IPS-18a (cell line): Measurements from ENCODE around the gene FRS3.

Experiments used
- H3K27ac ChIP-seq: one replicate; pipeline ENCODE4 v1.5.1; 2013; ENCODE audit warnings: low read length
- H3K27me3 ChIP-seq: one replicate; pipeline ENCODE4 v1.6.1; 2013; ENCODE audit warnings: mild to moderate bottlenecking, low read length; ENCODE audit not compliant: control insufficient read depth, insufficient read depth
- H3K36me3 ChIP-seq: one replicate; pipeline ENCODE4 v1.6.1; 2013; ENCODE audit warnings: low read depth, low read length; ENCODE audit not compliant: control insufficient read depth
- H3K4me1 ChIP-seq: one replicate; pipeline ENCODE4 v1.6.1; 2013; ENCODE audit warnings: low read depth, low read length; ENCODE audit not compliant: control insufficient read depth
- H3K4me3 ChIP-seq: one replicate; pipeline ENCODE4 v1.5.1; 2013; ENCODE audit warnings: low read length
- H3K9ac ChIP-seq: one replicate; pipeline ENCODE4 v1.6.1; 2013; ENCODE audit warnings: mild to moderate bottlenecking, low read length, moderate library complexity
- H3K9me3 ChIP-seq: one replicate; pipeline ENCODE4 v1.6.1; 2013; ENCODE audit warnings: low read depth, low read length; ENCODE audit not compliant: control insufficient read depth

Gene FRS3

GRCh38 chr6:41787219-41787917 lies 7.7 kb upstream of the FRS3 start, which contains the start of gene TOMM6:
TOMM6 (plus strand) TSS chr6:41787694; CDS start chr6:41787698, 4 bp downstream.
- no peaks in the 10 kb centered on the region for H3K9me3 ChIP-seq
- peaks cover 33% of the 10 kb centered on the region for H3K27me3 ChIP-seq
- peaks cover 33% of the 10 kb centered on the region for H3K36me3 ChIP-seq
- peak within 1 kb of the TSS; percentile 99 for H3K4me3 ChIP-seq
- H3K9ac ChIP-seq: peak within 1 kb of the TSS; percentile 96
- H3K4me1 ChIP-seq: peaks cover 4% of the 10 kb centered on the region
- peak within 1 kb of the TSS; percentile 97 for H3K27ac ChIP-seq

- H3K4me1 ChIP-seq: peaks cover 4% of the 10 kb centered on the region
- peak overlapping the region; percentile 96 for H3K9ac ChIP-seq
- H3K27me3 ChIP-seq: peaks cover 38% of the 10 kb centered on the region
- H3K36me3 ChIP-seq: peaks cover 27% of the 10 kb centered on the region
- H3K9me3 ChIP-seq: no peaks in the 10 kb centered on the region
- peak overlapping the region; percentile 99 for H3K4me3 ChIP-seq
- H3K27ac ChIP-seq: no peak overlapping the region
Observed at GRCh38 chr6:41786451-41787218, 6.9 kb upstream of the FRS3 start.

- Histone ChIP-seq H3K27me3 (peaks cover 46% of the 10 kb centered on the region), H3K4me3 (peak overlapping the region; percentile 99), H3K9ac (no peak overlapping the region), H3K9me3 (no peaks in the 10 kb centered on the region), H3K4me1 (peaks cover 4% of the 10 kb centered on the region), H3K36me3 (peaks cover 20% of the 10 kb centered on the region), H3K27ac (no peak overlapping the region)
Observed at GRCh38 chr6:41785689-41786450, 6.2 kb upstream of the FRS3 start.

- H3K27ac ChIP-seq: no peak overlapping the region
- no peak overlapping the region for H3K9ac ChIP-seq
- H3K4me1 ChIP-seq: peaks cover 4% of the 10 kb centered on the region
- no peak overlapping the region for H3K4me3 ChIP-seq
- no peaks in the 10 kb centered on the region for H3K9me3 ChIP-seq
- H3K36me3 ChIP-seq: peaks cover 14% of the 10 kb centered on the region
- peaks cover 47% of the 10 kb centered on the region for H3K27me3 ChIP-seq
Observed at GRCh38 chr6:41785254-41785653, 5.6 kb upstream of the FRS3 start.

GRCh38 chr6:41784581-41785171 lies 5.0 kb upstream of the FRS3 start:
- Histone ChIP-seq H3K9ac (no peak overlapping the region), H3K9me3 (no peaks in the 10 kb centered on the region), H3K36me3 (peaks cover 8% of the 10 kb centered on the region), H3K4me1 (peaks cover 4% of the 10 kb centered on the region), H3K27ac (no peak overlapping the region), H3K27me3 (peaks cover 47% of the 10 kb centered on the region), H3K4me3 (no peak overlapping the region)

- H3K27me3 ChIP-seq: peaks cover 47% of the 10 kb centered on the region
- no peak overlapping the region for H3K9ac ChIP-seq
- H3K36me3 ChIP-seq: no peaks in the 10 kb centered on the region
- H3K27ac ChIP-seq: no peak overlapping the region
- H3K9me3 ChIP-seq: no peaks in the 10 kb centered on the region
- peaks cover 4% of the 10 kb centered on the region for H3K4me1 ChIP-seq
- H3K4me3 ChIP-seq: no peak overlapping the region
Observed at GRCh38 chr6:41783106-41783780, 3.5 kb upstream of the FRS3 start.

- no peaks in the 10 kb centered on the region for H3K9me3 ChIP-seq
- no peak overlapping the region for H3K9ac ChIP-seq
- H3K4me1 ChIP-seq: peaks cover 4% of the 10 kb centered on the region
- H3K4me3 ChIP-seq: peak overlapping the region; percentile 61
- H3K27me3 ChIP-seq: peaks cover 47% of the 10 kb centered on the region
- no peaks in the 10 kb centered on the region for H3K36me3 ChIP-seq
- H3K27ac ChIP-seq: no peak overlapping the region
Observed at GRCh38 chr6:41781366-41781730, 1.6 kb upstream of the FRS3 start.

GRCh38 chr6:41780551-41781365 lies 1.1 kb upstream of the FRS3 start, which contains the start of gene PRICKLE4:
PRICKLE4 (plus strand) TSS chr6:41780782; CDS start chr6:41783474, 2,692 bp downstream.
- H3K27me3 ChIP-seq: peaks cover 44% of the 10 kb centered on the region
- H3K4me1 ChIP-seq: peaks cover 2% of the 10 kb centered on the region
- H3K27ac ChIP-seq: no peak within 1 kb of the TSS
- no peaks in the 10 kb centered on the region for H3K36me3 ChIP-seq
- no peaks in the 10 kb centered on the region for H3K9me3 ChIP-seq
- H3K9ac ChIP-seq: peak within 1 kb of the TSS; percentile 46
- peak within 1 kb of the TSS; percentile 61 for H3K4me3 ChIP-seq

GRCh38 chr6:41779336-41779735 lies 364 bp downstream of the FRS3 start:
- Histone ChIP-seq H3K9me3 (no peaks in the 10 kb centered on the region), H3K4me3 (peak overlapping the region; percentile 78), H3K9ac (no peak overlapping the region), H3K36me3 (peaks cover 9% of the 10 kb centered on the region), H3K27ac (no peak overlapping the region), H3K4me1 (no peaks in the 10 kb centered on the region), H3K27me3 (peaks cover 30% of the 10 kb centered on the region)

- Histone ChIP-seq H3K9me3 (no peaks in the 10 kb centered on the region), H3K9ac (no peak overlapping the region), H3K36me3 (peaks cover 10% of the 10 kb centered on the region)
Observed at GRCh38 chr6:41778895-41779294, 805 bp downstream of the FRS3 start.

More at GRCh38 chr6:41778895-41779294, 805 bp downstream of the FRS3 start:
- H3K27me3 ChIP-seq: peaks cover 25% of the 10 kb centered on the region
- H3K27ac ChIP-seq: no peak overlapping the region
- H3K4me3 ChIP-seq: peak overlapping the region; percentile 78
- H3K4me1 ChIP-seq: no peaks in the 10 kb centered on the region
